ACHN (cell line): ENCODE data around the gene HHIPL1.

ENCODE experiments used
- DNase-seq: peaks from one replicate; pipeline ENCODE4 v3.0.0-alpha.2; 2015
- in situ Hi-C: cut with HindIII; loops from 2 replicates; pipeline ENCODE4 v1.10.0; 2017; ENCODE audit warnings: low sequenced_read_pairs, low pct_ligation_motif_present, low pct_unique_long_range_greater_than_20kb

The HHIPL1 gene

GRCh38 chr14:99608591-99608990 is 36.3 kb upstream of the HHIPL1 start:
- no peak for DNase-seq
- in situ Hi-C loops = no loop called here

GRCh38 chr14:99609245-99610170 is 35.4 kb upstream of the HHIPL1 start:
- DNase-seq = no peak
- in situ Hi-C loops = no loop called here

- in situ Hi-C loops = no loop called here
- no peak for DNase-seq
These were observed 33.3 kb upstream of the HHIPL1 start for GRCh38 chr14:99611646-99612045.

GRCh38 chr14:99612071-99612737 is 32.7 kb upstream of the HHIPL1 start:
- in situ Hi-C loops = no loop called here
- DNase-seq = no peak

GRCh38 chr14:99612738-99613330 is 32.1 kb upstream of the HHIPL1 start:
- no peak for DNase-seq
- in situ Hi-C loops = no loop called here

- in situ Hi-C loops = no loop called here
- no peak for DNase-seq
These were observed 29.3 kb upstream of the HHIPL1 start for GRCh38 chr14:99615497-99616157.

GRCh38 chr14:99616832-99617800 is 27.8 kb upstream of the HHIPL1 start:
- no peak for DNase-seq
- in situ Hi-C loops = no loop called here

GRCh38 chr14:99619835-99620834 is 24.8 kb upstream of the HHIPL1 start:
- no peak for DNase-seq
- in situ Hi-C loops = no loop called here

- in situ Hi-C loops = no loop called here
- DNase-seq = no peak
These were observed 23.0 kb upstream of the HHIPL1 start for GRCh38 chr14:99621948-99622347.

GRCh38 chr14:99624024-99624423 is 20.9 kb upstream of the HHIPL1 start:
- no peak for DNase-seq
- in situ Hi-C loops = no loop called here

GRCh38 chr14:99624971-99625370 is 20.0 kb upstream of the HHIPL1 start:
- no peak for DNase-seq
- in situ Hi-C loops = no loop called here

GRCh38 chr14:99625476-99625875 is 19.5 kb upstream of the HHIPL1 start:
- in situ Hi-C loops = no loop called here
- DNase-seq = no peak

GRCh38 chr14:99626041-99626648 is 18.8 kb upstream of the HHIPL1 start:
- in situ Hi-C loops = no loop called here
- no peak for DNase-seq

- in situ Hi-C loops = no loop called here
- no peak for DNase-seq
These were observed 17.8 kb upstream of the HHIPL1 start for GRCh38 chr14:99627100-99627499.

- no peak for DNase-seq
- in situ Hi-C loops = no loop called here
These were observed 17.2 kb upstream of the HHIPL1 start for GRCh38 chr14:99627510-99628381.
